ENCODE data around the gene HSPA4L.

Gene HSPA4L

DNA sequence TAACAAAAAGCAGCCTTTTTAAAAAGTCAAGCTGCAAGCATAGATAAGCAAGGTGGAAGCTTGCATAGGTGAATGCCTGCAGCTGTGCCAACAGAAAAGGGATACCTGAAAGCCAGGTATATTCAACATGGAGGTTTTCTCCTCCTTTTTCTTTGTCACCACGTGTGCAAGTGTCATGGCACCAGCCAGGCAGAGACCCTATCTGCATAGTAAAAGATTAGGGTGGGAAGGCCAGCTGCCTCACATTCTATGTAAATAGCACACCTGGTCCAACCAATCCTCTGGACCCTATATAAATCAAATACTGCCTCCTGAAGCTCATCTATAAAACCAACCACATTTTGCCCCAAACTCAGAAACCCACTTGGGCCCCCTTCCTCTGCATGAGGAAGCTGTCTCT lies 70.5 kb downstream of the HSPA4L start:
- TF ChIP-seq POLR2AphosphoS5 (IDR thresholded peaks at IDR 0.05; ENCODE audit: low read depth, low read length) (no peak), SPI1 (IDR thresholded peaks at IDR 0.05; ENCODE audit: low read depth, low read length) (no peak), POLR2A (IDR thresholded peaks at IDR 0.05; ENCODE audit: low read depth, low read length) (no peak), POU2F2 (IDR thresholded peaks at IDR 0.05; ENCODE audit: low read depth, low read length) (no peak), PAX5 (IDR thresholded peaks at IDR 0.05; ENCODE audit: insufficient read depth, low read length, severe bottlenecking) (no peak), TAF1 (IDR thresholded peaks at IDR 0.05; ENCODE audit: low read depth, low read length) (no peak)
- no peak for FAIRE-seq

DNA sequence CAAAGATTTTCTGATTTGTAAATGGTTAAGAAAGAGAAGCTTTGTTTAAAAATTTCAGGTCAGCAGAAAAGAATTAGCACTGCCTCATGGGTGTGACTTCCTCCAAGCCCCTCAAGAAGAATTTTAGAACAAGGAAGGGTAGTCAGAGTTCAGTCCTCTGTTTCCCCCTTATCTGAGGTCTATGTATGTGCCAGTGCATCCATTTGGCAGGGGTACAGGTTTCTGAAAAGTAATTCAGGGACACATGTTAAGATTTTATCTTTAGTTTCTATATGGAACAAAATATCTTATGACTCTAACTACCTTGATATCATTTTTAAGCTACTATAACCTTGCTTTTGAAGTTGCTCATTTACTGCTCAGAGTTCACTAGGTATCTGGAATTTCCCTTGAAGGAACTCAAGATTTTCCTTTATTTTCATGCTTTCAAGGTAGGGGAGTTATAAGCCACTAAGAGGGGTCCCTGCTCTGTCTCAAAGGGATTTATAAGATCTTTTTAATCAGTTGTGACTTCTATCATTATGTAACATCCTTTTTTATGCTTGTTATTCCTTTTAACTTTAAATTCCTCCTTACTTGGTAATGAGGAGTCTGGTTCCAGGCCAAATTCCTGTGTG lies 74.2 kb downstream of the HSPA4L start:
- DNase-seq (ENCODE audit: insufficient read length, low spot score), result no peak
- FAIRE-seq, result no peak
- no peak for TF ChIP-seq POU2F2 (IDR thresholded peaks at IDR 0.05; ENCODE audit: low read depth, low read length)
- no peak for TF ChIP-seq SPI1 (IDR thresholded peaks at IDR 0.05; ENCODE audit: low read depth, low read length)
- no peak for TF ChIP-seq POLR2A (IDR thresholded peaks at IDR 0.05; ENCODE audit: low read depth, low read length)
- TF ChIP-seq TAF1 (IDR thresholded peaks at IDR 0.05; ENCODE audit: low read depth, low read length), result no peak
- no peak for TF ChIP-seq PAX5 (IDR thresholded peaks at IDR 0.05; ENCODE audit: insufficient read depth, low read length, severe bottlenecking)
- no peak for TF ChIP-seq POLR2AphosphoS5 (IDR thresholded peaks at IDR 0.05; ENCODE audit: low read depth, low read length)

More for the DNA sequence above, 70.5 kb downstream of the HSPA4L start:
- no peak for DNase-seq (ENCODE audit: insufficient read length, low spot score)

DNA sequence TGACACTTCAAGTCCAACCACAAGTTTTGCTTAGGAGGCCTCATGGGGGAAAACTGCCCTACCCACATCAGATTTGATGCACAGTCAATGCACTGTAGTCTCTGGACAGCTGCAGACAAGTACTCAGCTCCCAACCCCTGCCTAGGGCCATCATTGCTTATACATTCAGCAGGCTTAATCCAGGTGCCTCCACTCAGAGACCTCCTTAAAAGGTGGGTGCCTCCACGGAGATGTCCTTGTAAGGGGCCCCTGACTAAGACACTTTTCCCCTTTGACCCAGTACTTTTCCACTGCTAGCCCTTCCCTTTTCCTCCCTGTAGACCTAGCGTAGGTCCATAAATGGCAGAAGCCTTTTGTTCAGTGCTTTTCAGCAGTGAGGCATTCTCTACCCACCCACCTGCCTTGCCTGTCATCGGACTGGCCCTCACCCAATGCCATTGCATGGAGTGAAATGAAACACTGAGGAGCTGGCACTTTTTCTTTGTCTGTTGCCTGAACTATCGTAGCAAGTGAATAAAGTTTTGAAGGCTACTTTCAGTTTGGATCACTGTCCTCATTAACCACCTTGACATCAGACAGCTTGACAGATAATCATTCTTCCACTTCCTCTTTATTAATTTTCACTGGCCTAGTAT lies 74.8 kb downstream of the HSPA4L start:
- DNase-seq (ENCODE audit: insufficient read length, low spot score) (no peak), FAIRE-seq (peak; percentile 89)
- TF ChIP-seq POLR2A (IDR thresholded peaks at IDR 0.05; ENCODE audit: low read depth, low read length) (peak; percentile 50), PAX5 (IDR thresholded peaks at IDR 0.05; ENCODE audit: insufficient read depth, low read length, severe bottlenecking) (no peak), POU2F2 (IDR thresholded peaks at IDR 0.05; ENCODE audit: low read depth, low read length) (peak; percentile 89; the same call in 1 of the 2 replicates), SPI1 (IDR thresholded peaks at IDR 0.05; ENCODE audit: low read depth, low read length) (peak; percentile 96), POLR2AphosphoS5 (IDR thresholded peaks at IDR 0.05; ENCODE audit: low read depth, low read length) (peak; percentile 70), TAF1 (IDR thresholded peaks at IDR 0.05; ENCODE audit: low read depth, low read length) (no peak)

DNA sequence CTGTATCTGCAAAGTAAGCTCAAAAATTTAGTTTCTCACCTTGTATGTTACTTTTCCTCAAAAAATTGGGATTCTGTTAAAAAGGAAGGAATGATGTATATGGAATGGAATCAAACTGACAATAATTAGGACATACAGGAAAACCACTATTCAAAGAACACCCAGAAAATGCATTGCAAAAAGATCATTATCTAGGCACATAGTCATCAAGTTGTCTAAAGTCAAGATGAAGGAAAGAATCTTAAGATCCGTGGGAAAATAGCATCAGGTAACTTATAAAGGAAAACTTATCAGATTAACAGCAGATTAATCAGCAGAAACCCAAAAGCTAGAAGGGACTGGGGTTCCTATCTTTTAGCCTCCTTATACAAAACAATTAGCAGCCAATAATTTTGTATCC lies 75.5 kb downstream of the HSPA4L start:
- TF ChIP-seq TAF1 (IDR thresholded peaks at IDR 0.05; ENCODE audit: low read depth, low read length) (no peak), SPI1 (IDR thresholded peaks at IDR 0.05; ENCODE audit: low read depth, low read length) (no peak), PAX5 (IDR thresholded peaks at IDR 0.05; ENCODE audit: insufficient read depth, low read length, severe bottlenecking) (no peak), POU2F2 (IDR thresholded peaks at IDR 0.05; ENCODE audit: low read depth, low read length) (no peak), POLR2A (IDR thresholded peaks at IDR 0.05; ENCODE audit: low read depth, low read length) (no peak), POLR2AphosphoS5 (IDR thresholded peaks at IDR 0.05; ENCODE audit: low read depth, low read length) (no peak)
- FAIRE-seq, result no peak
- DNase-seq (ENCODE audit: insufficient read length, low spot score), result no peak

DNA sequence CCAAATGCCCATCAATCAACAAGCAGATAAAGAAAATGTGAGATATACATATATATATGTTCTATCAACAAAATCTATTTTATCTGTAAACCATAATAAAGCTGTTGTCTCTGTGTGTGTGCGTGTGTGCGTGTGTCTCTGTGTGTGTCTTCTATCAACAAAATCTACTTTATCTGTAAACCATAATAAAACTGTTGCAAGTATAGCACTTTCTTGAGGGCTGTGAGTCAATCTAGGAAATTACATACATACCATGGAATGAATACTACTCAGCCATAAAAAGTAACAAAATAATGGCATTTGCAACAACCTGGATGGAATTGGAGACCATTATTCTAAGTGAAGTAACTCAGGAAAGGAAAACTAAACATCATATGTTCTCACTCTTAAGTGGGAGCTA lies 86.1 kb downstream of the HSPA4L start:
- no peak for DNase-seq (ENCODE audit: insufficient read length, low spot score)
- FAIRE-seq, result no peak

DNA sequence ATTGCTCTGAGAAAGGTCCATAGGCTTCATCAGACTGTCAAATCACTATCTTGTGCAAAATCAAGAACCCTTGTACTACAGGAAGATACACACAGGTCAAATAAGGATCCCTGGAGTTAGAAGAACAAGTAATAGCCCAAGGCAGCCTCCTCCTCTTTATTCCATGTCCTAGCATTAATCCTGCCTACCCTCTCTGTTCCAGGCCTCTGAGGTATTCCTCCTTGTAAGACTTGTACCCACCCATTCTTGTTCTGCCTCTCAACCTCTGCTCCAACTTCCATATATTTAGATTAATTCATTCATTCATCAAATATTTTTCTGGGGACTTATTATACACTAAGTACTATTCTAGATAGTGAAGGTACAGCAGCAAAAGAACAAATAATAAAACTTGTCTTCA lies 88.2 kb downstream of the HSPA4L start:
- FAIRE-seq, result no peak
- DNase-seq (ENCODE audit: insufficient read length, low spot score), result no peak
- TF ChIP-seq POU2F2 (IDR thresholded peaks at IDR 0.05; ENCODE audit: low read depth, low read length) (no peak), PAX5 (IDR thresholded peaks at IDR 0.05; ENCODE audit: insufficient read depth, low read length, severe bottlenecking) (no peak), TAF1 (IDR thresholded peaks at IDR 0.05; ENCODE audit: low read depth, low read length) (no peak), POLR2AphosphoS5 (IDR thresholded peaks at IDR 0.05; ENCODE audit: low read depth, low read length) (no peak), POLR2A (IDR thresholded peaks at IDR 0.05; ENCODE audit: low read depth, low read length) (no peak), SPI1 (IDR thresholded peaks at IDR 0.05; ENCODE audit: low read depth, low read length) (no peak)

More for the DNA sequence above, 86.1 kb downstream of the HSPA4L start:
- TF ChIP-seq POLR2AphosphoS5 (IDR thresholded peaks at IDR 0.05; ENCODE audit: low read depth, low read length) (no peak), POLR2A (IDR thresholded peaks at IDR 0.05; ENCODE audit: low read depth, low read length) (no peak), POU2F2 (IDR thresholded peaks at IDR 0.05; ENCODE audit: low read depth, low read length) (no peak), PAX5 (IDR thresholded peaks at IDR 0.05; ENCODE audit: insufficient read depth, low read length, severe bottlenecking) (no peak), TAF1 (IDR thresholded peaks at IDR 0.05; ENCODE audit: low read depth, low read length) (no peak), SPI1 (IDR thresholded peaks at IDR 0.05; ENCODE audit: low read depth, low read length) (no peak)

DNA sequence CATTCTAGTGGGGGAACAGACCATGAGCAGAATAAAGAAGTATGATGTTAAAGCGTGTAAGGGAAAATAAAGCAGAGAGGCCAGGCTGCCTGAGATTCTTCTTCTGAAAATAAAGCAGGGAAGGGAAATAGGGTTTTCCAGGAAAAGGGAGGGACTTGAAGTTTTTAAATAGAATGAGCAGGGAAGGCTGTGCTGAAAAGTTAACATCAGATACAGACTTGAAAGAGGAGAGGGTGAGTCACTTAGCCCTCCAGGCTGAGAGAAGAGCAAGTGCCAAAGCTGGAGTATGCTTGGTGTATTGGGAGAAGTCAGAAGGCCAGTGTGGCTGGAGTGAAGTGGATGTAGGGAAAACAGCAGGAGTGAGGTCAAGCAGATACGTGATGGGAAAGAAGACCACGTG lies 88.6 kb downstream of the HSPA4L start:
- TF ChIP-seq POU2F2 (IDR thresholded peaks at IDR 0.05; ENCODE audit: low read depth, low read length), result no peak
- no peak for TF ChIP-seq PAX5 (IDR thresholded peaks at IDR 0.05; ENCODE audit: insufficient read depth, low read length, severe bottlenecking)
- TF ChIP-seq POLR2A (IDR thresholded peaks at IDR 0.05; ENCODE audit: low read depth, low read length), result no peak
- no peak for TF ChIP-seq TAF1 (IDR thresholded peaks at IDR 0.05; ENCODE audit: low read depth, low read length)
- TF ChIP-seq POLR2AphosphoS5 (IDR thresholded peaks at IDR 0.05; ENCODE audit: low read depth, low read length), result no peak
- TF ChIP-seq SPI1 (IDR thresholded peaks at IDR 0.05; ENCODE audit: low read depth, low read length), result no peak
- no peak for FAIRE-seq

DNA sequence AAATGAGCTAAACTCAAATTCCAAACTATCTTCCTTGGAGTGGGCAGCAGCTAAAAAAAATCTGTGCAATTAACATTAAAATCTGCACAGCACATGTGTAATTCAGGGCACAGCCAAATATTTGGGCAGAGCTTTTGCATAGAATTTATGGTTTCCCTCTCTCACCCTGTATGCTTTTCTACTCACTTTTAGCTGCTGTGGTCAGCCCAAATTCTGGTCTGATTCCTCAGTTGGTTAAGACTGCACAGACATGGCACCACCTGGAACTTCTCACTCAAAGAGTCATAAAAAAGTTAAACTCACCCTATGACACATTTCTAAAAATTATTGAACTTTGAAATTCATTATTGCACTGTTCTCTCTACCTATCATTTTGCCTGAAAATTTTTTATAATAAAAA lies 93.7 kb downstream of the HSPA4L start:
- no peak for TF ChIP-seq POU2F2 (IDR thresholded peaks at IDR 0.05; ENCODE audit: low read depth, low read length)
- no peak for TF ChIP-seq PAX5 (IDR thresholded peaks at IDR 0.05; ENCODE audit: insufficient read depth, low read length, severe bottlenecking)
- no peak for TF ChIP-seq POLR2A (IDR thresholded peaks at IDR 0.05; ENCODE audit: low read depth, low read length)
- TF ChIP-seq POLR2AphosphoS5 (IDR thresholded peaks at IDR 0.05; ENCODE audit: low read depth, low read length), result no peak
- no peak for TF ChIP-seq SPI1 (IDR thresholded peaks at IDR 0.05; ENCODE audit: low read depth, low read length)
- no peak for TF ChIP-seq TAF1 (IDR thresholded peaks at IDR 0.05; ENCODE audit: low read depth, low read length)
- FAIRE-seq (no peak), DNase-seq (ENCODE audit: insufficient read length, low spot score) (no peak)

More for the DNA sequence above, 88.6 kb downstream of the HSPA4L start:
- DNase-seq (ENCODE audit: insufficient read length, low spot score), result no peak

DNA sequence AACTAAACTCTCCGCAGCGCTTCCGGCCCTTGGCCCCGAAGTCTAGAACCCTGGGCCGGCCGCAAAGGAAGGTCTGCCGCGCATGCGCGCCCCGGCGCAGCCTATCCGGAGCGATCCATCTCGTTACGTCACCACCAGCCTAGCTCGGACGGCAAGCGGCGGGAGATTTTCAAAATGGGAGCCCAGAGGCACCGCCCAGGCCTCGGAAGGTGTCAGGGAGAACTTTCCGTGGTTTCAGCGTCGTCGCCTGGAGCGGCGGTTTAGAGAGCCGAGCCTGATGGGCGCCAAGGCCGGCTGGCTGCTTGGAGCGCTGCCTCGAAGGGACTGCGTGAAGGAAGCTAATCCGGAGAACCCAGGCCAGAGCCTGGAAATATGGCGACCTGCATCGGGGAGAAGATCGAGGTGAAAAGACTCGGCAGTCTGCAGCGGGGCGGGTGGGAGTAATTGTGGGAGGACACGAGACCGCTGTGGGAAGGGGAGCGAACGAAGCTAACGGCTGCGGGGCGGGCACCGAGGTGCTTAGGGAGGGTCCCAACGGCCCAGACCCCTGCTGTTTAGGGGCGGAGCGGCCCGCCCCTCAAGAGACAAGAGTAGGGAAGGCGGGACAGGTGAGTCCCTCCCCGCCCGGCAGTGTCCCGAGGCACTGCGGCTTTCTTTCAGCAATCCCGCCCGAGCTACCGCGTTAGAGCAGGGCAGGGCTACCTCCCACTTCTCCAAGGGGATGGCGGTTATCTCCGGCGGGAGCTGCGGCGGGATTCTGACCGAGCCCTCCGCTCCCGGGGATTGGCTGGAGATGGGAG lies 98.8 kb downstream of the HSPA4L start, which contains the start of gene PLK4:
PLK4 (plus strand) TSS at position 131 of the 800 bp plus-strand sequence; CDS start at position 373, 242 bp downstream.
- peak; percentile 97 for FAIRE-seq
- peak; percentile 76 for DNase-seq (ENCODE audit: insufficient read length, low spot score)
- no peak for TF ChIP-seq POU2F2 (IDR thresholded peaks at IDR 0.05; ENCODE audit: low read depth, low read length)
- peak; percentile 45 for TF ChIP-seq POLR2A (IDR thresholded peaks at IDR 0.05; ENCODE audit: low read depth, low read length)
- TF ChIP-seq TAF1 (IDR thresholded peaks at IDR 0.05; ENCODE audit: low read depth, low read length), result peak; percentile 48; the same call in 1 of the 2 replicates
- no peak for TF ChIP-seq PAX5 (IDR thresholded peaks at IDR 0.05; ENCODE audit: insufficient read depth, low read length, severe bottlenecking)
- peak; percentile 51; the same call in 1 of the 2 replicates for TF ChIP-seq POLR2AphosphoS5 (IDR thresholded peaks at IDR 0.05; ENCODE audit: low read depth, low read length)
- no peak for TF ChIP-seq SPI1 (IDR thresholded peaks at IDR 0.05; ENCODE audit: low read depth, low read length)
